HG02852 (cell line): ENCODE measurements around the gene ICAM5.
"Not testable (repeated sequence)": the region's sequence is repeated elsewhere in the genome, so short reads cannot be mapped to it uniquely, and the experiment has no call there.

Experiments
- ATAC-seq: cut with Tn5 transposase; IDR thresholded peaks from one replicate; pipeline ENCODE4 v1.9.1; 2021; ENCODE audit warnings: mild to moderate bottlenecking, moderate library complexity; ENCODE audit not compliant: unreplicated experiment

The ICAM5 gene, protein sequence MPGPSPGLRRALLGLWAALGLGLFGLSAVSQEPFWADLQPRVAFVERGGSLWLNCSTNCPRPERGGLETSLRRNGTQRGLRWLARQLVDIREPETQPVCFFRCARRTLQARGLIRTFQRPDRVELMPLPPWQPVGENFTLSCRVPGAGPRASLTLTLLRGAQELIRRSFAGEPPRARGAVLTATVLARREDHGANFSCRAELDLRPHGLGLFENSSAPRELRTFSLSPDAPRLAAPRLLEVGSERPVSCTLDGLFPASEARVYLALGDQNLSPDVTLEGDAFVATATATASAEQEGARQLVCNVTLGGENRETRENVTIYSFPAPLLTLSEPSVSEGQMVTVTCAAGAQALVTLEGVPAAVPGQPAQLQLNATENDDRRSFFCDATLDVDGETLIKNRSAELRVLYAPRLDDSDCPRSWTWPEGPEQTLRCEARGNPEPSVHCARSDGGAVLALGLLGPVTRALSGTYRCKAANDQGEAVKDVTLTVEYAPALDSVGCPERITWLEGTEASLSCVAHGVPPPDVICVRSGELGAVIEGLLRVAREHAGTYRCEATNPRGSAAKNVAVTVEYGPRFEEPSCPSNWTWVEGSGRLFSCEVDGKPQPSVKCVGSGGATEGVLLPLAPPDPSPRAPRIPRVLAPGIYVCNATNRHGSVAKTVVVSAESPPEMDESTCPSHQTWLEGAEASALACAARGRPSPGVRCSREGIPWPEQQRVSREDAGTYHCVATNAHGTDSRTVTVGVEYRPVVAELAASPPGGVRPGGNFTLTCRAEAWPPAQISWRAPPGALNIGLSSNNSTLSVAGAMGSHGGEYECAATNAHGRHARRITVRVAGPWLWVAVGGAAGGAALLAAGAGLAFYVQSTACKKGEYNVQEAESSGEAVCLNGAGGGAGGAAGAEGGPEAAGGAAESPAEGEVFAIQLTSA

DNA sequence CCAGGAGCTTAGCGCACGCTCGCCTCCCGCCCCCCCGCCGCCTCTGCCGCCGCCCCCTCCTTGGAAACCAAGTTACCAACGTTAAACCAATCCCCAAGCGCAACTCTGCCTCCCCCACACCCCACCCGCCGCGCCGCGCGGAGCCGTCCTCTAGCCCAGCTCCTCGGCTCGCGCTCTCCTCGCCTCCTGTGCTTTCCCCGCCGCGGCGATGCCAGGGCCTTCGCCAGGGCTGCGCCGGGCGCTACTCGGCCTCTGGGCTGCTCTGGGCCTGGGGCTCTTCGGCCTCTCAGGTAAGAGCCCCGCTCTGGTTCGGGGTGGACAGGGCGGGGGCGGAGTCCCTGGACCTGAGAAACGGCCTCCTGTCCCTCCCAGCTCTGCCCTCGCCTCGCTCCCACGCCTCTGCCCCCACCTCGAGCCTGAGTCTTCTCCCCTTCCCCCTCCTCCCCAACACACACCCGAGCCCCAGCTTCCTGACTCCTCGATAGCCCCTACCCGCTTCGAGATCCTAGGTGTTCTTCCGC is at the start of gene ICAM5:
TSS of gene ICAM5 (plus strand) at position 117 of the 521 bp plus-strand sequence. CDS start at position 209, 92 bp downstream.
- ATAC-seq, result no peak

DNA sequence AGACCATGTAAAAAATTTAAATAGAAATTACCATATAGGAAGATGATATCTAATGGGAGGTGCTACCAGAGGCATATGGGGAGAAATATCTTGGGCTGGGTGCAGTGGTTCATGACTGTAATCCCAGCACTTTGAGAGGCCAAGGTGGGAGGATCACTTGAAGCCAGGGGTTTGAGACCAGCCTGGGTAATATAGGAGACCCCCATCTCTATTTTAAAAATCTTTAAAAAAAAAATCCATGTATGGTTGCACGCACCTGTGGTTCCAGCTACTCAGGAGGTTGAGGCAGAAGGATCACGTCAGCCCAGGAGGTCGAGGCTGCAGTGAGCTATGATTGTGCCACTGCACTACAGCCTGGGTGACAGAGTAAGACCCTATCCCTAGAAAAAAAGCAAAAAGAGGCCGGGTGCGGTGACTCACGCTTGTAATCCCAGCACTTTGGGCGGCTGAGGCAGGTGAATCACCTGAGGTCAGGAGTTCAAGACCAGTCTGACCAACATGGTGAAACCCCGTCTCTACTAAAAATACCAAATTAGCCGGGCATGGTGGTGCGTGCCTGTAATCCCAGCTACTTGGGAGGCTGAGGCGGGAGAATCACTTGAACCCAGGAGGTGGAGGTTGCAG is 47.8 kb upstream of the ICAM5 start:
- ATAC-seq, result not testable (repeated sequence)

DNA sequence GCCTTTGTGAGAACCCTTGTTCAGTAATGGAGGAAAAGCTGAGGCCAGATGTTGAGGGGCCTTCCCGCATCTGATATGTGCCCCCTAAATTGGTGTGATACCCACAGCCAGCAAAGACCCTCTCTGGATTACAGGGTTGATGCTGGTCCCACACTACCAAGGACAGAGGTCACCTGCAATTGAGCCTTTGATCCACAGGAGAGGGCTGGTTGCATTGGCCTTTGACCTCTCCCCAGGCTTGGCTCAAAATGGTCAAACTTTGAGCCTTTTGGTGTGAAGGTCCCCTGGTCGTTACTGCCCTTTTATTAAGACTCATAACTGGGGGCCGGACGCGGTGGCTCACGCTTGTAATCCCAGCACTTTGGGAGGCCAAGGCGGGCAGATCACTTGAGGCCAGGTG is 46.1 kb upstream of the ICAM5 start:
- no peak for ATAC-seq

DNA sequence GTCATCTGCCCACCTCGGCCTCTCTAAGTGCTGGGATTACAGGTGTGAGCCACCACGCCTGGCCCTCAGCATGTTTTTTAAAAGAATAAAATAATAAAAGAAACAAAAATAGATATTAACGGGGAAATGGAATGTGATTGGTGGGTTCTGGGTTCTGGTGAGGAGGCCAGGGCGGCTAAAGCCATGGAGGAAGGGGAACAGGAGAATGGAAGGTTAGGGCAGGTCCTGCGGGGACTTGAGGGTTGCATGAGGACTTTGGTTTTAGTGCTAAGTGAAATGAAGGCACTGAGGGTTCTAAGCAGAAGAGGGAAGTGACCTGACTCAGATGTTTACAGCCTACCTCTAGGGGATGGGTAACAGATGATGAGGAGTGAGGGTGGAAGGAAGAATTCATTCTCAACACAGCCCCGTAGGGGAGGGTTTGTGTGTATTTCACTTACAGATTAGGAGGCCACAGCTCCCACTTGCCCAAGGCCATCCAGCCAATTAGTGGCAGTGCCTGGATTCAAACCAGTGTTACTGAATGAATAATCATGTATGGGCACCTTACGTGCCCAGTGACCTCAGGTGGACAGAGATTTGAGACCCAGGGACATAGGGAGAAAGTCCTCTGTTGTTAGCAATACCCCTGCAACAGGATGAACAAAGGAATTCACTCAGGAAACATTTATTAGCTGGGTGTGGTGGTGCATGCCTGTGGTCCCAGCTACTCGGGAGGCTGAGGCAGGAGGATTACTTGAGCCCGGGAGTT is 44.4 kb upstream of the ICAM5 start:
- ATAC-seq, result no peak

DNA sequence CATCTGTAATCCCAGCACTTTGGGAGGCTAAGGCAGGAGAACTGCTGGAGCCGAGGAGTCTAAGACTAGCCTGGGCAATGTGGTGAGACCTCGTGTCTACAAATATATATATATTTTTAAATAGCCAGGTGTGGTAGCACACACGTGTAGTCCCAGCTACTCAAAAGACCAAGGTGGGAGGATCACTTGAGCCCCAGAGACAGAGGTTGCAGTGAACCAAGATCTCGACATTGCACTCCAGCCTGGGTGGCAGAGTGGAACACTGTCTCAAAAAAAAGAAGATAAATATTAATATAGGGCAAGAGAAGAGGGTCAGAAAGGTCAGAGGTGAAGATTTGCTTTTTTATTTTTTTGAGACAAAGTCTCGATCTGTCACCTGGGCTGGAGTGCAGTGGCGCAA is 43.2 kb upstream of the ICAM5 start:
- no peak for ATAC-seq

DNA sequence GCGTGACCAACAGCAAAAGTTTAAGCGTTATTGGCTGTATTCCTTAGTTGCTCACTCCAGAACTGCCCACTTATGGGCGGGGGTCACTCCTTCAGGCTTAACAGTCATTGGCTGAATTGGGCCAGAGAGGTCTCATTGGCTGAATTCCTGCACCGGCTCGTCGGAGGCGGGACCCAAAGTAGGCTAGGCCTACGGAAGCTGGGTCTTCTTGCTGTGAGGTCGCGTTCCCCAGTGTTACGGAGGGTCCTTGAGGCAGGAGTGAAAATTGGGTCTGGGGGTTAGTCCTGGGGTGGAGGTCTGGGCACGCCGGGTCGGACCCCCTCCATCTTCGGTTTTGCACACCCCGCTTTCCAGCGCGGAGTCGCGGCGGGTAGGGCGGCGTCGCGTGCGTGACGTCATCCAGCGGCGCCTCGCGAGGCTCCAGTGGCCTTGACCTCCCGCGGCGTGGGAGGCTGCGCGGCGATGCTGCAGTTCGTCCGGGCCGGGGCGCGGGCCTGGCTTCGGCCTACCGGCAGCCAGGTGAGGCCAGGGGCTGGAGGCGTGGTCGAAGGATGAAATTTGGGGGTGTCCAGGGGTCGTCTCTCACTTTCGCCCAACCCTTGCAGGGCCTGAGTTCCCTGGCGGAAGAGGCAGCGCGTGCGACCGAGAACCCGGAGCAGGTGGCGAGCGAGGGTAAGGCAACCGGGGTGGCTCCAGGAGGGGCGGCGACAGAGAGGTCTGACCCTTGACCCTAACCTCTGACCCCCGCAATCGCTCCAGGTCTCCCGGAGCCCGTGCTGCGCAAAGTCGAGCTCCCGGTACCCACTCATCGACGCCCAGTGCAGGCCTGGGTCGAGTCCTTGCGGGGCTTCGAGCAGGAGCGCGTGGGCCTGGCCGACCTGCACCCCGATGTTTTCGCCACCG is 37.7 kb upstream of the ICAM5 start, which contains the start of gene MRPL4:
TSS of gene MRPL4 (plus strand) at position 423 of the 903 bp plus-strand sequence. CDS start at position 463, 40 bp downstream.
- peak; percentile 83 for ATAC-seq

DNA sequence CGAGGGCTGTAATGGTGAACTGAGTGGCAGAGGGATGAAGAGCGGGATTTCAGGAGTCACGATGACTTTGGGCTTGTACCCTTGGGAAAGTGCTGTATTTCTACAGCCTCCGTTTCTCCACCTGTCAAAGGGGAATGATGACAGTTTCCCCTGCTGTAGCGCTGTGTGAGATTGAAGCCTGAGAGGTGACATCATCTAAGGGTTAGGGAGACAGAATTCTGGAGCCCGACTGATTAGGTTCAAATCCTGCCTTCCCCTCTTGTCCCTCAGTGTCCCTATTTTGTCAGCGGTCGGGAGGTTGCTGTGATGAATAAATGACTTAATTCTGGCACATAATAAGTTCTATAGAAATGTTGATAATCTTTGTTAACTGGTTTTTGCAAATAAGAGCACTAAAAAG is 37.0 kb upstream of the ICAM5 start:
- ATAC-seq, result no peak

DNA sequence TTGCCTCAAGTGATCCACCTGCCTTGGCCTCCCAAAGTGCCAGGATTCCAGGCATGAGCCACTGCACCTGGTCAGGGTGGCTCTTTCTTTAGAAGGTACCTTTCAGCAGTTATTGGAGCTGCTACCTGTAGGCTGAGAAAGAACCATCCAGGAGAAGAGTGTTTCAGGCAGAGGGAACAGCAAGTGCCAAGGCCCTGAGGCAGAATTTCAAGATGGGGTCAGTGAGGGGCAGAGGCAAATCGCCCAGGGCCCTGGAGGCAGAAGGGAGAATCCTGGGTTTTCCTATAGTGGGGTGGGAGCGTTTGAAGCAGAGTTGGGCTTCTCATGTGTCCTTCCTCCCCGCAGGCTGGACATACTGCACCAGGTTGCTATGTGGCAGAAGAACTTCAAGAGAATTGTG is 35.5 kb upstream of the ICAM5 start:
- no peak for ATAC-seq

DNA sequence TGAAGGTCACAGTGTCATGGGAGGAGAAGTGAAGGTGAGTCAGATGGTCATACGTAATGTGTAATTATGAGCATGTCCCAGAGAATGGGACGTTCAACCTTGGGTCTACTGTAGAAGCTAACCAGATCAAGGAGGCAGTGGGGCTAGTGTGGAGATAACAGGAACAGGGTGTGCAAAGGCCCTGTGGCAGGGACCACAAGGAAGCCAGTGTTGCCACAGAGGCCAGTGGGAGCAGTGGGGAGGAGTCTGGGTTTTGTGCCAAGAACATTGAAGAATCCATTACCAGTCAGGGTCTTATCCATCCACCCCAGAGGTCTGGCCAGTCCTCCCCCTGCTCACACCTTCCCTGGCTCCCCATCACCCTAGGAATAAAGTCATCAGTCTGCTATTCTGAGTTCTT is 34.4 kb upstream of the ICAM5 start:
- no peak for ATAC-seq

DNA sequence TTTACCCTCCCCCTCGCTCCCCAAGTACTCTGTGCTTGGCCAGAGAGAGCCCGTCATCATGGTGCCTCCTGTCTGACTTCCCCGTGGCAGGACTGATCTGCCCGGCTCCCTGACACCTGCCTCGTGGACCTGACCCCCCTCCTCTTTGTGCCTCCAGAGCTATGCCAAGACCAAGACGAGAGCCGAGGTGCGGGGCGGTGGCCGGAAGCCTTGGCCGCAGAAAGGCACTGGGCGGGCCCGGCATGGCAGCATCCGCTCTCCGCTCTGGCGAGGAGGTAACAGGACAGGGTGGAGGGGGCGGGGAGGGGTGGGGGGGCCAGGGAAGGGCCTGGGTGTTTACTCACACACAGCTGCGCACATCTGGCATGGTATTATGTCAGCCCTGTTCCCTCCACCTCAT is 33.2 kb upstream of the ICAM5 start:
- ATAC-seq, result no peak

DNA sequence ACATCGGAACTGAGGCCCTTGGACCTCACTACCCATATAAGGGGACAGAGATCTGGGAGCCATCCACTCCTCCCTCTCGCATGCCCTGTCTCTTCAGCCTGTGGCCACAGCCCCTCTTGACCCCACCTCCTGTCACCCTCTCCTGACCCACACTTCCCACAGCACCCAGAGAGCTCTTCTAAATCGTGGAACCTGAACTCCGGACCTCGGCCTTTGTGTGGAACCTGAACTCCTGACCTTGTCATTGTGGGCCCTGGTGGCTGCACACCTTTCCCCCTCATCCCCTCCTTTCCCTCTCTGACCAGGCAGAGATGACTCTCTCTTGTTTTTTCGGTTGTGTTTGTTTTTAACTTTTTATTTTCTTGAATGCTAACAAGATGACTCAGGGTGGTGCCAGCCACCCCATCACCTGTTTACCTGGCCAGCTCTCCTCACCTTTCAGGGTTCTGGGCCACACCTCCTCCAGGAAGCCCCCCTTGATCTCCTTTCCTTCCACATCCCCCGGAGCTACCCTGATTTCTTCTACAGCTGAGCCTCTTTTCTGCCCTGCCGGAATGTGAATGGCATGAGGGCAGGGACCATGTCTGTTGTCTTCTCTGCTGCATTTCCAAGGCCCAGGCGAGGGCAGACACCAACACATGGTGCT is 32.7 kb upstream of the ICAM5 start:
- ATAC-seq, result no peak

DNA sequence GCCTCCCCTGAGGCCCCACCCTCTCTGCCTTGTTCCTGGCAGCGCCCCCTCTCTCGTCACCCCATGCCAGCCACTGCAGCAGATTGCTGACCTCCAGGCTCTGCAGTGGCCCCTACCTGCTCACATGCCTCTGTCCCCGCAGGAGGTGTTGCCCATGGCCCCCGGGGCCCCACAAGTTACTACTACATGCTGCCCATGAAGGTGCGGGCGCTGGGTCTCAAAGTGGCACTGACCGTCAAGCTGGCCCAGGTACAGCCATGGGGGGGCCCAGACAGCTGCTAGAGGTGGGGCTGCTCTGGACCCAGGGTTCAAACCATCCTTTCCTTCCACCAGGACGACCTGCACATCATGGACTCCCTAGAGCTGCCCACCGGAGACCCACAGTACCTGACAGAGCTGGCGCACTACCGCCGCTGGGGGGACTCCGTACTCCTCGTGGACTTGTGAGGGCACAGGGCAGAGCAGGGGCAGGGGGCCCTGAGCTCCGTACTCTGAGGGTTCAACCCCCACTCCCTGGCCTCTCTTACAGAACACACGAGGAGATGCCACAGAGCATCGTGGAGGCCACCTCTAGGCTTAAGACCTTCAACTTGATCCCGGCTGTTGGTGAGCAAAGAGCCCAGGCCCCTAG is 31.6 kb upstream of the ICAM5 start:
- ATAC-seq, result no peak

DNA sequence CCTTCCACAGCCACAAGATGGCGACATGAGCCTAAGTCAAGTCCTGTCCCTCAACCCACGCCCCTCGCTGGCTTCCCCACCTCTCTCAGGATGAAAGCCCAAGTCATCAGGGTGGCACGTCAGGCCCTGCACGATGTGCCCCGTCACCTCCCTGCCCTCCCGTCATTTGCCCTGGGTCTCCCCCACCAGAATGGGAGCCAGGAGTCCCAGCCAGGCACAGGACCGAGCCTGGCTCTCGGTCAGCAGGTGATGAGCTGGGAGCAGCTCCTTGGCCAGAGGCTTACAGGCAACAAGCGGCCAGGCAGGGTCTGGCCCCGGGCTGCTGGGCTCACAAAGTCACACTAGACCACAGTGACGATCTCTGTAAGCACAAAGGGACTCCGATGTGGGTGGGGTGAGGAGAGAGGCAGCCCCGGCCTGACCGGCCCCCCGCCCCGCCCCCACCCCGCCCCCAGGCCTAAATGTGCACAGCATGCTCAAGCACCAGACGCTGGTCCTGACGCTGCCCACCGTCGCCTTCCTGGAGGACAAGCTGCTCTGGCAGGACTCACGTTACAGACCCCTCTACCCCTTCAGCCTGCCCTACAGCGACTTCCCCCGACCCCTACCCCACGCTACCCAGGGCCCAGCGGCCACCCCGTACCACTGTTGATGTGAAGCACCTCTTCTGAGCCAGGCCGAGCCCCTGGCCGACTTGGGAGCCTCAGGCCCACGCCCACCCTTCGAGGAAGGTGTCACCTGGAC is 30.4 kb upstream of the ICAM5 start:
- no peak for ATAC-seq

DNA sequence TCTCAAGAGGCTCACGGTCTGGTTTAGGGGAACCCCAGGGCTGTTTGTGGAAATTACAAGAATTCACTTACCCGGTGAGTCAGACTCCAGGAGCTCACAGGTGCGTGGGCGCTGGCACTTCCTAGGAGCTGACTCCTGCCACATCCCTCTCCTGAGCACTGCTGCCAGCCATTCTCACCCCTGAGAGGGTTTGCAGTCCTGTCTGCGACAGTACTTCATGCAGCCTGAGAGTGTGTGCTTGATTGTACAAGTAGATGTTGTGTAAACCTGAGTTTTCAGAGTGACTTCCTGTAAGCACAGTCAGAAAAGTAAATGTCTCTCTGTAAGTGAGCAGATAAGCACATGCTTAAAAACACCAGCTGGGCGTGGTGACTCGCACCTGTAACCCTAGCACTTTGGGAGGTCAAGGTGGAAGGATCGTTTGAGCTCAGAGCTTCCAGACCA is 29.6 kb upstream of the ICAM5 start:
- ATAC-seq, result no peak

DNA sequence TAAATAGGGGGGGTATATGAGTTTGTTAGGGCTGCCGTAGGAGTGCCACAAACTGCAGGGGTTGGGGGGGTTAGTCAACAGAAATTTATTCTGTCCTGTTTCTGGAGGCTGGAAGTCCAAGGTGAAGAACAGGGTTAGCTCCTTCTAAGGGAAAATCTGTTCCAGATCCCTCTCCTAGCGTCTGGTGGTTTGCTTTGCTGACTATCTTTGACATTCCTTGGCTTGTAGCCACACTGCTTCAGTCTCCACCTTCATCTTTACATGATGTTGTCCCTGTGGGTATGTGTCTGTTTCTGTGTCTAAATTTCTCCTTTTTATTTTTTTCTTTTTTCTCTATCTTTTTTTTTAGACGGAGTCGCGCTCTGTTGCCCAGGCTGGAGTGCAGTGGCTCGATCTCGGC is 27.0 kb upstream of the ICAM5 start:
- no peak for ATAC-seq

DNA sequence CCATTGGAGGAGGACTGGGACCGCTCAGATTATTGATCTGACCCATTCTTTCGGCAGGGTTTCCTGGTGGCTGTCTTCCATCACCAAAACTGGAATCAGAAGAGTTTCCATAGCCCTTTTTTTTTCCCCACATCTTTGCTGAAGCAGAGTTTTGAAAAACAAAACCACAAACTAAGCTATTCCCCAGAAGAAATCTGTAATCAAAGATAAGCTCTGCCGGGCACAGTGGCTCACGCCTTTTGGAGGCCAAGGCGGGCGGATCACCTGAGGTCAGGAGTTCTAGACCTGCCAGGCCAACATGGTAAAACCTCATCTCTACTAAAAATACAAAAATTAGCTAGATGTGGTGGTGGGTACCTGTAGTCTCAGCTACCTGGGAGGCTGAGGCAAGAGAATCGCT is 23.0 kb upstream of the ICAM5 start:
- no peak for ATAC-seq

DNA sequence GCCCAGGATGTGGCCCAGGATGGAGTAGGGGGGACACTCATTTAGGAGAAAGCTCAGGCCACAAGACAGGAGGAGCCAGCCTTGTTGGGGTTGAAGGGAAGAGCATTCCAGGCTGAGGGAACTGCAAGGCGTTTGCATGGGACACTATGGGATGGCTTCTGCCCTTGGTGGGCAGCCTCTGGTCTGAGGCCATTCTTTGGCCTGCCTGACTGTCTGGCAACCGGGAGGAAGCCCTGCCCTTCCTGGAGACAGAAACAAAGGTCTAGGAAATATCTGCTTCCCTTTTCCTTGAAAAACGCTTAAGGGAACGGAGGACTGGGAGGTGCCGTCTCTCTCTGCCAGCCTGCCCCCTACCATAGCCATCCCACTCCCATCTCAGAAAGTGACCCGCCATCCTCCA is 21.7 kb upstream of the ICAM5 start:
- ATAC-seq, result no peak
